Peyer's patch (tissue), 4 donors: ENCODE measurements around the gene KCNE1.

ENCODE experiments used
- POLR2A ChIP-seq, 2 donors: fragments of 450-650 bp; IDR thresholded peaks; one replicate each; pipeline ENCODE4 v1.5.1; 2017; ENCODE audit warnings: antibody characterized with exemption in 2 of 2, mild to moderate bottlenecking in 2 of 2, moderate library complexity in 2 of 2
- TF ChIP-seq, protein P1 (sequence below), 6 experiments: fragments of 450-650 bp in 4 of 6; fragments of 200-600 bp in 2 of 6; sonication (generic) in 1 of 6; IDR thresholded peaks; one replicate each; pipeline ENCODE4 v1.5.1; 2017 to 2019; ENCODE audit warnings: antibody characterized with exemption in 6 of 6, mild to moderate bottlenecking in 3 of 6, moderate library complexity in 1 of 6

DNA sequence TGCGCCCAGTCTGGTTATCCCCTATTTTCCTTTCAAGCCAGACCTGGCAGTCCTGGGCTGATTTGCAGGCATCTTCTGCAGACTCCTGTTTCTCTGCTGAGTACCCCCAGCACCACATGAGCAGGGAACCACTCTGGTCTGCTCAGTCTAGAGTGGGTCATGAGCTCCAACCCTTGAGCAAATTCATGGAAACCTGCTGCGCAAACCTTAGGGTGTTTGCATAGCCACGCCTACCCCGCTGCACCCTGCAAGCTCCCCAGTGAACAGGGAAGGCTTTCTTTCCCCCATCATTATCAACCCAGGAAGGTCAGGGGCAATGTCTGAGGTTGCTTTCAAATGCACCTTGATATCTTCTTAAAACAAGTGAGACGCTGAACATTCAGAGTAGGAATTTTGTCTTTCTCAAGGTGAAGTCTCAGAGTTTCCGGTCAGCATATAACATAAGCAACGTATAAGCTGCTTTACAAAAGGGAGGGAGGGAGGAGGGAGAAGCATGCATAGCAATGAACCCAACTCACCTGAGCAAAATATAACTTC is 11.1 kb upstream of the KCNE1 start:
- TF ChIP-seq, protein P1, sequence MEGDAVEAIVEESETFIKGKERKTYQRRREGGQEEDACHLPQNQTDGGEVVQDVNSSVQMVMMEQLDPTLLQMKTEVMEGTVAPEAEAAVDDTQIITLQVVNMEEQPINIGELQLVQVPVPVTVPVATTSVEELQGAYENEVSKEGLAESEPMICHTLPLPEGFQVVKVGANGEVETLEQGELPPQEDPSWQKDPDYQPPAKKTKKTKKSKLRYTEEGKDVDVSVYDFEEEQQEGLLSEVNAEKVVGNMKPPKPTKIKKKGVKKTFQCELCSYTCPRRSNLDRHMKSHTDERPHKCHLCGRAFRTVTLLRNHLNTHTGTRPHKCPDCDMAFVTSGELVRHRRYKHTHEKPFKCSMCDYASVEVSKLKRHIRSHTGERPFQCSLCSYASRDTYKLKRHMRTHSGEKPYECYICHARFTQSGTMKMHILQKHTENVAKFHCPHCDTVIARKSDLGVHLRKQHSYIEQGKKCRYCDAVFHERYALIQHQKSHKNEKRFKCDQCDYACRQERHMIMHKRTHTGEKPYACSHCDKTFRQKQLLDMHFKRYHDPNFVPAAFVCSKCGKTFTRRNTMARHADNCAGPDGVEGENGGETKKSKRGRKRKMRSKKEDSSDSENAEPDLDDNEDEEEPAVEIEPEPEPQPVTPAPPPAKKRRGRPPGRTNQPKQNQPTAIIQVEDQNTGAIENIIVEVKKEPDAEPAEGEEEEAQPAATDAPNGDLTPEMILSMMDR (IDR thresholded peaks at IDR 0.05) = no peak
- TF ChIP-seq POLR2A (IDR thresholded peaks at IDR 0.05) = no peak
